Dedifferentiated amniotic fluid mesenchymal stem cell (primary cell): ENCODE results near the gene OR2B6.
"Not testable (repeated sequence)": the region's sequence is repeated elsewhere in the genome, so short reads cannot be mapped to it uniquely, and the experiment has no call there.

Experiments used
- DNase-seq: peaks from one replicate; pipeline ENCODE4 v3.0.0-alpha.2; 2016; ENCODE audit errors: extremely low spot score

OR2B6 gene

GRCh38 chr6:27956941-27957340, at the start of gene OR2B6:
Gene OR2B6 (plus strand): TSS chr6:27957241. CDS start chr6:27957241, 0 bp downstream.
- no peak for DNase-seq

- no peak for DNase-seq
These were observed 49.0 kb upstream of the OR2B6 start for GRCh38 chr6:27908017-27908416.

GRCh38 chr6:27911956-27912446, 45.0 kb upstream of the OR2B6 start, which contains the start of gene OR2B2:
Gene OR2B2 (minus strand): TSS chr6:27912396. CDS start chr6:27912319, 77 bp downstream.
- no peak for DNase-seq

GRCh38 chr6:27922949-27923348, 34.1 kb upstream of the OR2B6 start:
- no peak for DNase-seq

GRCh38 chr6:27924179-27924578, 32.9 kb upstream of the OR2B6 start:
- DNase-seq, result no peak

- not testable (repeated sequence) for DNase-seq
These were observed 29.0 kb upstream of the OR2B6 start for GRCh38 chr6:27928041-27928440.

- not testable (repeated sequence) for DNase-seq
These were observed 27.1 kb upstream of the OR2B6 start for GRCh38 chr6:27929930-27930329.

GRCh38 chr6:27931209-27931608, 25.8 kb upstream of the OR2B6 start:
- DNase-seq, result no peak

GRCh38 chr6:27940766-27941165, 16.3 kb upstream of the OR2B6 start:
- no peak for DNase-seq

- not testable (repeated sequence) for DNase-seq
These were observed 14.0 kb upstream of the OR2B6 start for GRCh38 chr6:27943072-27943471.

- DNase-seq, result no peak
These were observed 8.8 kb upstream of the OR2B6 start for GRCh38 chr6:27948237-27948636.

GRCh38 chr6:27951040-27951439, 6.0 kb upstream of the OR2B6 start:
- no peak for DNase-seq

GRCh38 chr6:27957516-27957915, 475 bp downstream of the OR2B6 start:
- DNase-seq, result no peak

- no peak for DNase-seq
These were observed 5.5 kb downstream of the OR2B6 start for GRCh38 chr6:27962506-27962905.

- no peak for DNase-seq
These were observed 9.0 kb downstream of the OR2B6 start for GRCh38 chr6:27966044-27966443.

- DNase-seq, result no peak
These were observed 9.9 kb downstream of the OR2B6 start for GRCh38 chr6:27966816-27967426.

- DNase-seq, result no peak
These were observed 13.4 kb downstream of the OR2B6 start for GRCh38 chr6:27970444-27970843.

GRCh38 chr6:27972750-27973149, 15.7 kb downstream of the OR2B6 start:
- no peak for DNase-seq

- no peak for DNase-seq
These were observed 20.3 kb downstream of the OR2B6 start for GRCh38 chr6:27977387-27977786.

- DNase-seq, result no peak
These were observed 21.7 kb downstream of the OR2B6 start for GRCh38 chr6:27978705-27979104.

- no peak for DNase-seq
These were observed 23.1 kb downstream of the OR2B6 start for GRCh38 chr6:27980111-27980510.

- no peak for DNase-seq
These were observed 30.1 kb downstream of the OR2B6 start for GRCh38 chr6:27986928-27987725.

- DNase-seq, result peak; percentile 30
These were observed 37.6 kb downstream of the OR2B6 start for GRCh38 chr6:27994616-27995015.
